Tibial nerve (tissue), 4 donors: ENCODE measurements around the gene MGAT2. TPM values are rescaled to one million over a fixed set of nuclear protein-coding genes. Genes with fewer than 3 reads are reported as not detected.

Experiments used
- DNase-seq, 2 donors: peaks; one replicate each; pipeline ENCODE4 v3.0.0-alpha.2; 2019; ENCODE audit warnings: low spot score in 2 of 2
- H3K27ac ChIP-seq, 4 donors: fragments of 200-600 bp; sonication (generic) in 3 of 4; one replicate each; pipeline ENCODE4 v1.5.1; 2017 to 2019; ENCODE audit warnings: mild to moderate bottlenecking in 1 of 4
- H3K27me3 ChIP-seq, 2 donors: fragments of 200-600 bp; sonication (generic) in 1 of 2; one replicate each; pipeline versions ENCODE4 v1.5.1 to v1.6.0; 2017 to 2019
- H3K36me3 ChIP-seq, 3 donors: fragments of 200-600 bp; sonication (generic); one replicate each; pipeline ENCODE4 v1.5.1; 2018 to 2019
- H3K4me1 ChIP-seq, 4 donors: fragments of 200-600 bp; sonication (generic) in 3 of 4; one replicate each; pipeline ENCODE4 v1.5.1; 2017 to 2019
- H3K4me3 ChIP-seq, 4 donors: fragments of 200-600 bp; sonication (generic) in 3 of 4; one replicate each; pipeline ENCODE4 v1.5.1; 2017 to 2019; ENCODE audit warnings: mild to moderate bottlenecking in 1 of 4, moderate library complexity in 1 of 4
- H3K9me3 ChIP-seq, 4 donors: fragments of 200-600 bp; sonication (generic) in 3 of 4; one replicate each; pipeline ENCODE4 v1.5.1; 2017 to 2019
- CTCF ChIP-seq, 5 experiments: fragments of 200-600 bp in 3 of 5; fragments of 450-650 bp in 2 of 5; sonication (generic) in 3 of 5; IDR thresholded peaks; one replicate each; pipeline ENCODE4 v1.5.1; 2016 to 2019; ENCODE audit warnings: antibody characterized with exemption in 5 of 5, mild to moderate bottlenecking in 3 of 5, moderate library complexity in 2 of 5
- EP300 ChIP-seq, 2 donors: sonication (generic); formaldehyde crosslinking; IDR thresholded peaks; one replicate each; pipeline ENCODE4 v1.6.1; 2017; ENCODE audit warnings: antibody characterized with exemption in 2 of 2, mild to moderate bottlenecking in 1 of 2
- POLR2A ChIP-seq, 2 donors: fragments of 450-650 bp; IDR thresholded peaks; one replicate each; pipeline ENCODE4 v1.6.1; 2017; ENCODE audit warnings: antibody characterized with exemption in 2 of 2, mild to moderate bottlenecking in 2 of 2, moderate library complexity in 2 of 2
- WGBS, 2 donors: methylation state at CpG; one replicate each; pipeline ENCODE4 v1.1.5; 2018; 5-methylcytosine and 5-hydroxymethylcytosine counted together
- total RNA-seq, 4 donors: library from RNA; depleted of rRNA; stranded (reverse); fragments of >200 nt; gene quantifications; one replicate each; pipeline ENCODE4 v1.1.0, GENCODE V29; 2016

The MGAT2 gene
- 10 to 100 TPM; 21.0 to 24.3 (median 23.8) TPM for total RNA-seq

GRCh38 chr14:49620182-49621113 lies at the start of gene MGAT2, which contains the start of gene RPL36AL:
Gene MGAT2, plus strand, starts transcription at chr14:49620799. Its CDS starts 470 bp downstream, at chr14:49621269.
Gene RPL36AL, minus strand, starts transcription at chr14:49620626. Its CDS starts 1,522 bp downstream, at chr14:49619104.
- H3K36me3 ChIP-seq: peaks cover 0 to 25% (median 8%) of the 10 kb centered on the region in 3 donors
- peak within 1 kb of the TSS; percentile 61 to 98 (median 88) for H3K4me3 ChIP-seq
- H3K4me1 ChIP-seq: peaks cover 0 to 59% (median 29%) of the 10 kb centered on the region in 4 donors
- peak within 1 kb of the TSS; percentile 65 to 96 (median 95) for H3K27ac ChIP-seq
- peak; percentile 93 to 94 for DNase-seq
- TF ChIP-seq POLR2A (IDR thresholded peaks at IDR 0.05): peak; percentile 68 to 98
- peak; percentile 67 to 99 for TF ChIP-seq EP300 (IDR thresholded peaks at IDR 0.05)
- TF ChIP-seq CTCF (IDR thresholded peaks at IDR 0.05): peak in 3 of 5 experiments; percentile 18 to 80 (median 79)
- H3K9me3 ChIP-seq: no peaks in the 10 kb centered on the region
- H3K27me3 ChIP-seq: no peaks in the 10 kb centered on the region
- 1 to 2% methylated on average over 72 to 74 of the region's 85 CpGs for WGBS, 2 donors

- DNase-seq: no peak
- no peaks in the 10 kb centered on the region for H3K27me3 ChIP-seq
- no peak for TF ChIP-seq CTCF (IDR thresholded peaks at IDR 0.05)
- no peak for TF ChIP-seq EP300 (IDR thresholded peaks at IDR 0.05)
- no peak for TF ChIP-seq POLR2A (IDR thresholded peaks at IDR 0.05)
- peaks cover 0 to 49% (median 0%) of the 10 kb centered on the region in 3 donors for H3K36me3 ChIP-seq
- no peaks in the 10 kb centered on the region for H3K4me1 ChIP-seq
- H3K27ac ChIP-seq: no peak overlapping the region
- no peak overlapping the region for H3K4me3 ChIP-seq
- 88 to 92% methylated on average over 5 of the region's 5 CpGs for WGBS, 2 donors
- no peaks in the 10 kb centered on the region for H3K9me3 ChIP-seq
These were observed 46.6 kb upstream of the MGAT2 start for GRCh38 chr14:49574038-49574437.

GRCh38 chr14:49578141-49578540 lies 42.5 kb upstream of the MGAT2 start:
- no peak for TF ChIP-seq CTCF (IDR thresholded peaks at IDR 0.05)
- no peak for TF ChIP-seq EP300 (IDR thresholded peaks at IDR 0.05)
- TF ChIP-seq POLR2A (IDR thresholded peaks at IDR 0.05): no peak
- Histone ChIP-seq H3K27me3 (no peaks in the 10 kb centered on the region), H3K36me3 (peaks cover 0 to 52% (median 0%) of the 10 kb centered on the region in 3 donors), H3K4me1 (peaks cover 0 to 11% (median 2%) of the 10 kb centered on the region in 4 donors), H3K9me3 (no peaks in the 10 kb centered on the region), H3K4me3 (no peak overlapping the region), H3K27ac (no peak overlapping the region)
- WGBS, 2 donors: 97 to 98% methylated on average over 1 of the region's 1 CpG
- no peak for DNase-seq

GRCh38 chr14:49579841-49580240 lies 40.8 kb upstream of the MGAT2 start:
- H3K27me3 ChIP-seq: no peaks in the 10 kb centered on the region
- H3K27ac ChIP-seq: no peak overlapping the region
- no peaks in the 10 kb centered on the region for H3K9me3 ChIP-seq
- peaks cover 0 to 28% (median 16%) of the 10 kb centered on the region in 4 donors for H3K4me1 ChIP-seq
- TF ChIP-seq POLR2A (IDR thresholded peaks at IDR 0.05) (no peak), CTCF (IDR thresholded peaks at IDR 0.05) (no peak), EP300 (IDR thresholded peaks at IDR 0.05) (no peak)
- no peak overlapping the region for H3K4me3 ChIP-seq
- H3K36me3 ChIP-seq: peaks cover 0 to 56% (median 7%) of the 10 kb centered on the region in 3 donors
- 63 to 73% methylated on average over 2 of the region's 2 CpGs for WGBS, 2 donors
- no peak for DNase-seq
